Measurements from ENCODE around the gene PEDS1. TPM values are rescaled to one million over a fixed set of nuclear protein-coding genes. Genes with fewer than 3 reads are reported as not detected.

PEDS1 gene
- total RNA-seq, 1 donor from 2014 or later, result 29.9 TPM

GRCh38 chr20:50118203-50118602, 35.3 kb downstream of the PEDS1 start:
- Mint-ChIP-seq H3K27ac (no peak overlapping the region), H3K4me1 (ENCODE audit: unreplicated experiment) (peaks cover 24% of the 10 kb centered on the region), H3K36me3 (peaks cover 8% of the 10 kb centered on the region), H3K4me3 (no peak overlapping the region), H3K27me3 (no peaks in the 10 kb centered on the region), H3K9me3 (no peaks in the 10 kb centered on the region)
- no peak for TF ChIP-seq CTCF (conservative IDR thresholded peaks at IDR 0.05)
- no peak for DNase-seq (ENCODE audit: extremely low spot score, unreplicated experiment)

- Mint-ChIP-seq H3K36me3 (peaks cover 3% of the 10 kb centered on the region), H3K9me3 (no peaks in the 10 kb centered on the region), H3K4me3 (peak overlapping the region; percentile 86), H3K27me3 (no peaks in the 10 kb centered on the region), H3K4me1 (ENCODE audit: unreplicated experiment) (peaks cover 30% of the 10 kb centered on the region), H3K27ac (peak overlapping the region; percentile 91)
- DNase-seq (ENCODE audit: extremely low spot score, unreplicated experiment), result no peak
- no peak for TF ChIP-seq CTCF (conservative IDR thresholded peaks at IDR 0.05)
Measured at GRCh38 chr20:50116368-50116999, 37.0 kb downstream of the PEDS1 start.

GRCh38 chr20:50115591-50116367, 37.7 kb downstream of the PEDS1 start:
- no peak for TF ChIP-seq CTCF (conservative IDR thresholded peaks at IDR 0.05)
- DNase-seq (ENCODE audit: extremely low spot score, unreplicated experiment), result peak; percentile 89
- Mint-ChIP-seq H3K27ac (peak overlapping the region; percentile 91), H3K9me3 (no peaks in the 10 kb centered on the region), H3K27me3 (no peaks in the 10 kb centered on the region), H3K4me3 (peak overlapping the region; percentile 86), H3K36me3 (peaks cover 3% of the 10 kb centered on the region), H3K4me1 (ENCODE audit: unreplicated experiment) (peaks cover 34% of the 10 kb centered on the region)

- H3K36me3 Mint-ChIP-seq, result peaks cover 3% of the 10 kb centered on the region
- H3K4me1 Mint-ChIP-seq (ENCODE audit: unreplicated experiment), result peaks cover 41% of the 10 kb centered on the region
- no peak for TF ChIP-seq CTCF (conservative IDR thresholded peaks at IDR 0.05)
- no peak for DNase-seq (ENCODE audit: extremely low spot score, unreplicated experiment)
- peak overlapping the region; percentile 86 for H3K4me3 Mint-ChIP-seq
- H3K27me3 Mint-ChIP-seq, result no peaks in the 10 kb centered on the region
- H3K9me3 Mint-ChIP-seq, result no peaks in the 10 kb centered on the region
- peak overlapping the region; percentile 91 for H3K27ac Mint-ChIP-seq
Measured at GRCh38 chr20:50115041-50115512, 38.4 kb downstream of the PEDS1 start.

- no peaks in the 10 kb centered on the region for H3K9me3 Mint-ChIP-seq
- H3K27ac Mint-ChIP-seq, result peak overlapping the region; percentile 97
- DNase-seq (ENCODE audit: extremely low spot score, unreplicated experiment), result no peak
- peaks cover 52% of the 10 kb centered on the region for H3K4me1 Mint-ChIP-seq (ENCODE audit: unreplicated experiment)
- peaks cover 6% of the 10 kb centered on the region for H3K36me3 Mint-ChIP-seq
- no peaks in the 10 kb centered on the region for H3K27me3 Mint-ChIP-seq
- TF ChIP-seq CTCF (conservative IDR thresholded peaks at IDR 0.05), result no peak
- H3K4me3 Mint-ChIP-seq, result peak overlapping the region; percentile 97
Measured at GRCh38 chr20:50113420-50114224, 39.9 kb downstream of the PEDS1 start.

Measured in type B pancreatic cell (in vitro differentiated cells).